Activated naive CD4-positive, alpha-beta T cell treated with anti-CD3 and anti-CD28 coated beads for 36 hours (primary cell): ENCODE results near the gene OR6F1. TPM values are rescaled to one million over a fixed set of nuclear protein-coding genes. Genes with fewer than 3 reads are reported as not detected.
"Not testable (repeated sequence)": the region's sequence is repeated elsewhere in the genome, so short reads cannot be mapped to it uniquely, and the experiment has no call there.

Experiments used
- CTCF ChIA-PET: fragments of 350-600 bp; sonication (Branson Sonifier 250); formaldehyde crosslinking; loops from one replicate; lab custom pipeline; 2021; ENCODE audit warnings: antibody characterized with exemption; lab: Charles Lee
- DNase-seq: peaks from one replicate; pipeline ENCODE4 v3.0.0-alpha.2; 2020
- H3K27ac Mint-ChIP-seq: one replicate; pipeline ENCODE4 v1.8.0; 2021; ENCODE audit warnings: mild to moderate bottlenecking, mixed read lengths
- H3K27me3 Mint-ChIP-seq: one replicate; pipeline ENCODE4 v1.8.0; 2021; ENCODE audit warnings: low read depth, mixed read lengths
- H3K36me3 Mint-ChIP-seq: one replicate; pipeline ENCODE4 v1.8.0; 2021; ENCODE audit warnings: low read depth, mixed read lengths
- H3K4me1 Mint-ChIP-seq: one replicate; pipeline ENCODE4 v1.8.0; 2021; ENCODE audit warnings: low read depth, mixed read lengths
- H3K4me3 Mint-ChIP-seq: one replicate; pipeline ENCODE4 v1.8.0; 2021; ENCODE audit warnings: mild to moderate bottlenecking, moderate library complexity, mixed read lengths
- H3K9me3 Mint-ChIP-seq: one replicate; pipeline ENCODE4 v1.8.0; 2021; ENCODE audit warnings: mixed read lengths
- intact Hi-C: fragments of 100-400 bp; cut with micrococcal nuclease; formaldehyde crosslinking; loops from one replicate; pipeline ENCODE4 v1.15.1; 2023
- total RNA-seq, 2 experiments: library from RNA; stranded (reverse); gene quantifications; one replicate each; pipeline ENCODE4 v1.2.3, GENCODE V29; 2021

OR6F1 gene
- not detected for total RNA-seq

GRCh38 chr1:247716546-247716945, at the start of gene OR6F1:
TSS of gene OR6F1 (minus strand) at chr1:247716646. CDS start at chr1:247712755, 3,891 bp downstream.
- intact Hi-C loops: no loop called here
- H3K27me3 Mint-ChIP-seq: peaks cover 3% of the 10 kb centered on the region
- no peak within 1 kb of the TSS for H3K27ac Mint-ChIP-seq
- CTCF ChIA-PET: no interaction called here
- no peak for DNase-seq
- no peak within 1 kb of the TSS for H3K4me3 Mint-ChIP-seq
- no peaks in the 10 kb centered on the region for H3K36me3 Mint-ChIP-seq
- no peaks in the 10 kb centered on the region for H3K9me3 Mint-ChIP-seq
- no peaks in the 10 kb centered on the region for H3K4me1 Mint-ChIP-seq

- CTCF ChIA-PET: no interaction called here
- Mint-ChIP-seq H3K4me3 (no peak within 1 kb of the TSS), H3K36me3 (no peaks in the 10 kb centered on the region), H3K27ac (no peak within 1 kb of the TSS), H3K9me3 (no peaks in the 10 kb centered on the region), H3K27me3 (peaks cover 2% of the 10 kb centered on the region), H3K4me1 (no peaks in the 10 kb centered on the region)
- DNase-seq: no peak
- intact Hi-C loops: no loop called here
These were observed 44.0 kb upstream of the OR6F1 start, which contains the start of gene OR1C1 for GRCh38 chr1:247760456-247760855. TSS of gene OR1C1 (minus strand) at chr1:247760556. CDS start at chr1:247758406, 2,150 bp downstream.

- H3K27me3 Mint-ChIP-seq, DNase-seq, CTCF ChIA-PET, H3K4me1 Mint-ChIP-seq, H3K4me3 Mint-ChIP-seq, intact Hi-C loops, H3K36me3 Mint-ChIP-seq, H3K27ac Mint-ChIP-seq, H3K9me3 Mint-ChIP-seq: not testable (repeated sequence)
These were observed 37.9 kb upstream of the OR6F1 start for GRCh38 chr1:247754311-247754710.

- Mint-ChIP-seq H3K36me3 (no peaks in the 10 kb centered on the region), H3K27ac (no peak overlapping the region), H3K4me3 (no peak overlapping the region), H3K9me3 (peaks cover 6% of the 10 kb centered on the region), H3K27me3 (peaks cover 2% of the 10 kb centered on the region), H3K4me1 (no peaks in the 10 kb centered on the region)
- CTCF ChIA-PET: no interaction called here
- DNase-seq: no peak
- intact Hi-C loops: no loop called here
These were observed 33.4 kb upstream of the OR6F1 start for GRCh38 chr1:247749870-247750269.

GRCh38 chr1:247748041-247748440, 31.6 kb upstream of the OR6F1 start, which contains the start of gene OR14A2:
TSS of gene OR14A2 (minus strand) at chr1:247748141.
- H3K27me3 Mint-ChIP-seq: peaks cover 2% of the 10 kb centered on the region
- intact Hi-C loops: no loop called here
- H3K36me3 Mint-ChIP-seq: no peaks in the 10 kb centered on the region
- DNase-seq: no peak
- peaks cover 6% of the 10 kb centered on the region for H3K9me3 Mint-ChIP-seq
- no peak within 1 kb of the TSS for H3K27ac Mint-ChIP-seq
- H3K4me3 Mint-ChIP-seq: no peak within 1 kb of the TSS
- no peaks in the 10 kb centered on the region for H3K4me1 Mint-ChIP-seq
- CTCF ChIA-PET: no interaction called here

- Mint-ChIP-seq H3K27ac (no peak overlapping the region), H3K4me3 (no peak overlapping the region), H3K4me1 (no peaks in the 10 kb centered on the region), H3K27me3 (peaks cover 2% of the 10 kb centered on the region), H3K36me3 (no peaks in the 10 kb centered on the region), H3K9me3 (peaks cover 6% of the 10 kb centered on the region)
- intact Hi-C loops: no loop called here
- CTCF ChIA-PET: no interaction called here
- DNase-seq: no peak
These were observed 31.2 kb upstream of the OR6F1 start for GRCh38 chr1:247747616-247748015.

- Mint-ChIP-seq H3K27me3 (peaks cover 2% of the 10 kb centered on the region), H3K36me3 (no peaks in the 10 kb centered on the region), H3K27ac (no peak overlapping the region), H3K9me3 (peaks cover 4% of the 10 kb centered on the region), H3K4me1 (no peaks in the 10 kb centered on the region), H3K4me3 (no peak overlapping the region)
- CTCF ChIA-PET: no interaction called here
- DNase-seq: no peak
- intact Hi-C loops: no loop called here
These were observed 30.0 kb upstream of the OR6F1 start for GRCh38 chr1:247746391-247746935.

GRCh38 chr1:247742215-247742760, 25.8 kb upstream of the OR6F1 start:
- H3K4me1 Mint-ChIP-seq, H3K4me3 Mint-ChIP-seq, H3K36me3 Mint-ChIP-seq, H3K27me3 Mint-ChIP-seq, H3K27ac Mint-ChIP-seq, CTCF ChIA-PET, H3K9me3 Mint-ChIP-seq, DNase-seq, intact Hi-C loops: not testable (repeated sequence)

- Mint-ChIP-seq H3K36me3 (no peaks in the 10 kb centered on the region), H3K27me3 (peaks cover 2% of the 10 kb centered on the region), H3K27ac (no peak overlapping the region), H3K4me1 (no peaks in the 10 kb centered on the region), H3K4me3 (no peak overlapping the region), H3K9me3 (no peaks in the 10 kb centered on the region)
- DNase-seq: no peak
- intact Hi-C loops: no loop called here
- CTCF ChIA-PET: no interaction called here
These were observed 25.3 kb upstream of the OR6F1 start for GRCh38 chr1:247741756-247742155.

- intact Hi-C loops: no loop called here
- H3K27me3 Mint-ChIP-seq: no peaks in the 10 kb centered on the region
- DNase-seq: no peak
- H3K4me3 Mint-ChIP-seq: no peak overlapping the region
- H3K27ac Mint-ChIP-seq: no peak overlapping the region
- no peaks in the 10 kb centered on the region for H3K9me3 Mint-ChIP-seq
- no peaks in the 10 kb centered on the region for H3K36me3 Mint-ChIP-seq
- no peaks in the 10 kb centered on the region for H3K4me1 Mint-ChIP-seq
- CTCF ChIA-PET: no interaction called here
These were observed 24.3 kb upstream of the OR6F1 start for GRCh38 chr1:247740721-247741120.

GRCh38 chr1:247738315-247738714, 21.9 kb upstream of the OR6F1 start, which contains the start of gene OR14K1:
TSS of gene OR14K1 (plus strand) at chr1:247738615. CDS start at chr1:247738615, 0 bp downstream.
- Mint-ChIP-seq H3K4me3 (no peak within 1 kb of the TSS), H3K4me1 (no peaks in the 10 kb centered on the region), H3K36me3 (no peaks in the 10 kb centered on the region), H3K27me3 (peaks cover 4% of the 10 kb centered on the region), H3K27ac (no peak within 1 kb of the TSS), H3K9me3 (no peaks in the 10 kb centered on the region)
- no peak for DNase-seq
- CTCF ChIA-PET: no interaction called here
- intact Hi-C loops: no loop called here

GRCh38 chr1:247721222-247721621, 4.8 kb upstream of the OR6F1 start:
- intact Hi-C loops: no loop called here
- Mint-ChIP-seq H3K9me3 (peaks cover 4% of the 10 kb centered on the region), H3K4me3 (no peak overlapping the region), H3K36me3 (no peaks in the 10 kb centered on the region), H3K27me3 (peaks cover 3% of the 10 kb centered on the region), H3K4me1 (no peaks in the 10 kb centered on the region), H3K27ac (no peak overlapping the region)
- no peak for DNase-seq
- CTCF ChIA-PET: no interaction called here

GRCh38 chr1:247713753-247714152, 2.7 kb downstream of the OR6F1 start:
- intact Hi-C loops: no loop called here
- CTCF ChIA-PET: interaction anchor here (0.5 to 0.6 kb wide), 2 partner anchors 323 to 712 kb away, joined by 3 to 6 read pairs; no protein-coding TSS in a partner anchor
- Mint-ChIP-seq H3K27me3 (peaks cover 3% of the 10 kb centered on the region), H3K4me1 (no peaks in the 10 kb centered on the region), H3K36me3 (no peaks in the 10 kb centered on the region), H3K27ac (no peak overlapping the region), H3K9me3 (no peaks in the 10 kb centered on the region), H3K4me3 (no peak overlapping the region)
- no peak for DNase-seq
